Neural progenitor cell (in vitro differentiated cells): Measurements from ENCODE around the gene ASXL2.
"Not testable (repeated sequence)": the region's sequence is repeated elsewhere in the genome, so short reads cannot be mapped to it uniquely, and the experiment has no call there.

Experiments used
- EZH2 ChIP-seq: fragments of 200-600 bp; sonication (generic); IDR thresholded peaks from 2 replicates; pipeline ENCODE4 v1.6.1; 2017; ENCODE audit warnings: antibody characterized with exemption, mild to moderate bottlenecking, moderate library complexity
- EZH2phosphoT487 ChIP-seq: fragments of 200-600 bp; sonication (generic); IDR thresholded peaks from 2 replicates; pipeline ENCODE4 v1.6.1; 2017; ENCODE audit warnings: antibody characterized with exemption
- TF ChIP-seq, protein P1 (sequence below): fragments of 200-600 bp; sonication (generic); IDR thresholded peaks from 2 replicates; pipeline ENCODE4 v1.5.1; 2017; ENCODE audit warnings: antibody characterized with exemption, mild to moderate bottlenecking

DNA sequence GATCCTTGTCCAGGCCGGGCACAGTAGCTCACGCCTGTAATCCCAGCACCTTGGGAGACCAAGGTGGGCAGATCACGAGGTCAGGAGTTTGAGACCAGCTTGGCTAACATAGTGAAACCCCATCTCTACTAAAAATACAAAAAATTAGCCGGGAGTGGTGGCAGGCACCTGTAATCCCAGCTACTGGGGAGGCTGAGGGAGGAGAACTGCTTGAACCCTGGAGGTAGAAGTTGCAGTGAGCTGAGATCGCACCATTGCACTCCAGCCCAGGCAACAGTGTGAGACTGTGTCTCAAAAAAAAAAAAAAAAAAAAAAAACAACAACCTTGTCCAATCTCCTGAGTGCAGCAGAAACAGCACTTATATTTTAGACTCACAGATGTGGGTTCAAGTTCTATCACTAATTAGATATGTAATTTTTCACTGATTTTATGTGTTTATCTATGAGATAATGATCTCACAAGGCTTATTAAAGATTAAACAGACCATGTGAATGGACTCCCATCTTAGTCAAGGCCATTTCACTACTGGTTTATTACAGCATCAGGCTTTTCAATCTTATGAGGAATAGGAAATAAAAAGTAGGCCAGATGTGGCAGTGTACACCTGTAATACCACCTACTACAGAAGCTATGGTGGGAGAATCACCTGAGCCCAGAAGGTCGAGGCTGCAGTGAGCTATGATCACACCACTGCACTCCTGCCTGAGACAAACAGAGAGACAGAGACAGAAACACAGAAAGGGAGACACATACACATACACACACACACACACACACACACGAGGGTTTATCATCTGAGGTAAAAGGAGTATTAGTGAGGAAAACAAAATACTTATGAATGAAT, 49.5 kb downstream of the ASXL2 start:
- not testable (repeated sequence) for TF ChIP-seq EZH2, EZH2phosphoT487
- TF ChIP-seq, protein P1, sequence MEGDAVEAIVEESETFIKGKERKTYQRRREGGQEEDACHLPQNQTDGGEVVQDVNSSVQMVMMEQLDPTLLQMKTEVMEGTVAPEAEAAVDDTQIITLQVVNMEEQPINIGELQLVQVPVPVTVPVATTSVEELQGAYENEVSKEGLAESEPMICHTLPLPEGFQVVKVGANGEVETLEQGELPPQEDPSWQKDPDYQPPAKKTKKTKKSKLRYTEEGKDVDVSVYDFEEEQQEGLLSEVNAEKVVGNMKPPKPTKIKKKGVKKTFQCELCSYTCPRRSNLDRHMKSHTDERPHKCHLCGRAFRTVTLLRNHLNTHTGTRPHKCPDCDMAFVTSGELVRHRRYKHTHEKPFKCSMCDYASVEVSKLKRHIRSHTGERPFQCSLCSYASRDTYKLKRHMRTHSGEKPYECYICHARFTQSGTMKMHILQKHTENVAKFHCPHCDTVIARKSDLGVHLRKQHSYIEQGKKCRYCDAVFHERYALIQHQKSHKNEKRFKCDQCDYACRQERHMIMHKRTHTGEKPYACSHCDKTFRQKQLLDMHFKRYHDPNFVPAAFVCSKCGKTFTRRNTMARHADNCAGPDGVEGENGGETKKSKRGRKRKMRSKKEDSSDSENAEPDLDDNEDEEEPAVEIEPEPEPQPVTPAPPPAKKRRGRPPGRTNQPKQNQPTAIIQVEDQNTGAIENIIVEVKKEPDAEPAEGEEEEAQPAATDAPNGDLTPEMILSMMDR: not testable (repeated sequence)
